NT2/D1 (cell line): ENCODE data around the gene CIAO2B.

Experiments used
- SUZ12 ChIP-seq: IDR thresholded peaks from 2 replicates; pipeline ENCODE4 v1.6.1; 2011; ENCODE audit not compliant: insufficient read length, insufficient read depth; ENCODE audit errors: extremely low read depth
- YY1 ChIP-seq: IDR thresholded peaks from 2 replicates; pipeline ENCODE4 v1.6.1; 2011; ENCODE audit not compliant: insufficient read length, insufficient read depth
- ZNF274 ChIP-seq: IDR thresholded peaks from 2 replicates; pipeline ENCODE4 v1.6.1; 2011; ENCODE audit warnings: mild to moderate bottlenecking, low read depth, low read length

DNA sequence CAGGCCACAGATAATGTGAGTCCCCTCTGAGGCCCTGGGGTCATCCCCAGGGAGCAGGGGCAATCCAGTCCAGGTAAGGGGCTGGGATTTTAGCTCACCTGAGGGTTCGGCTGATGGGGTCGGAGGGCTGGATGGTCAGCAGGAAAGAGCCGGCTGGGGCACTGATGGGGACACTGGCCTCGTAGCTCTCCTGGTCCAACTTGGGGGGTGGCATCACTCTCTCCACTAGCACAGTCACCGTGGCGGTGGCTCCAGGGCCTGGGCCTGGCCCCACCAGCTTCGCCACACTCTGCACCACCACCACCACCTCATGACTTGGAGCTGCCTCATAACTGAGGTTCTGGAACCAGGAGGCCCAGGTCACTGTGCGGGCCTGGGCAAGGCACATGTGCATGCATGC, 22.4 kb downstream of the CIAO2B start:
- TF ChIP-seq YY1 (no peak), ZNF274 (no peak), SUZ12 (no peak)
